Retina (tissue), 1 donor: ENCODE data around the gene TSPAN14.
"Not testable (repeated sequence)": the region's sequence is repeated elsewhere in the genome, so short reads cannot be mapped to it uniquely, and the experiment has no call there.

Experiments
- DNase-seq: peaks from one replicate; pipeline ENCODE4 v3.0.0-alpha.2; 2016

TSPAN14 gene

GRCh38 chr10:80472234-80473095 is 18.4 kb downstream of the TSPAN14 start:
- no peak for DNase-seq

GRCh38 chr10:80473096-80473657 is 19.1 kb downstream of the TSPAN14 start:
- no peak for DNase-seq

GRCh38 chr10:80473692-80474596 is 19.8 kb downstream of the TSPAN14 start:
- DNase-seq = no peak

- no peak for DNase-seq
These were observed 20.4 kb downstream of the TSPAN14 start for GRCh38 chr10:80474597-80474910.

GRCh38 chr10:80474941-80475340 is 20.8 kb downstream of the TSPAN14 start:
- no peak for DNase-seq

GRCh38 chr10:80475641-80476040 is 21.5 kb downstream of the TSPAN14 start:
- DNase-seq = not testable (repeated sequence)

GRCh38 chr10:80476685-80477084 is 22.6 kb downstream of the TSPAN14 start:
- no peak for DNase-seq

GRCh38 chr10:80477813-80478212 is 23.7 kb downstream of the TSPAN14 start:
- DNase-seq = no peak

GRCh38 chr10:80480373-80480772 is 26.3 kb downstream of the TSPAN14 start:
- DNase-seq = not testable (repeated sequence)

- DNase-seq = no peak
These were observed 26.7 kb downstream of the TSPAN14 start for GRCh38 chr10:80480852-80481251.

- DNase-seq = no peak
These were observed 30.1 kb downstream of the TSPAN14 start for GRCh38 chr10:80484243-80484642.

GRCh38 chr10:80484676-80485075 is 30.6 kb downstream of the TSPAN14 start:
- no peak for DNase-seq

GRCh38 chr10:80485076-80485945 is 31.2 kb downstream of the TSPAN14 start:
- DNase-seq = no peak

- DNase-seq = no peak
These were observed 32.0 kb downstream of the TSPAN14 start for GRCh38 chr10:80485946-80486764.

GRCh38 chr10:80486785-80487420 is 32.8 kb downstream of the TSPAN14 start:
- DNase-seq = no peak

GRCh38 chr10:80487421-80487785 is 33.3 kb downstream of the TSPAN14 start:
- no peak for DNase-seq

- no peak for DNase-seq
These were observed 33.9 kb downstream of the TSPAN14 start for GRCh38 chr10:80487791-80488538.

GRCh38 chr10:80488539-80489066 is 34.5 kb downstream of the TSPAN14 start:
- no peak for DNase-seq

GRCh38 chr10:80489371-80490112 is 35.4 kb downstream of the TSPAN14 start:
- no peak for DNase-seq
